Activated T-helper 1 cell treated with anti-CD3 and anti-CD28 coated beads, Interleukin-12 subunit alpha, Interleukin-12 subunit beta, Interleukin-2, Interleukin-4 antibody, amounts not matched to agents 30 ng/mL and 10 ng/mL and 1 ng/mL, durations not matched to agents 14 hours and 24 hours and 36 hours (primary cell): Measurements from ENCODE around the gene AGPAT1. TPM values are rescaled to one million over a fixed set of nuclear protein-coding genes. Genes with fewer than 3 reads are reported as not detected.

Experiments used
- DNase-seq: peaks from one replicate; pipeline ENCODE4 v3.0.0; 2021; ENCODE audit warnings: low spot score
- H3K27ac Mint-ChIP-seq: one replicate; pipeline ENCODE4 v1.8.0; 2021; ENCODE audit warnings: mild to moderate bottlenecking, mixed read lengths
- H3K27me3 Mint-ChIP-seq: one replicate; pipeline ENCODE4 v1.8.0; 2022; ENCODE audit warnings: mild to moderate bottlenecking, moderate library complexity, mixed read lengths; ENCODE audit not compliant: insufficient read depth
- H3K36me3 Mint-ChIP-seq: one replicate; pipeline ENCODE4 v1.8.0; 2021; ENCODE audit warnings: low read depth, mixed read lengths
- H3K4me1 Mint-ChIP-seq: one replicate; pipeline ENCODE4 v1.8.0; 2021; ENCODE audit warnings: low read depth, mixed read lengths
- H3K4me3 Mint-ChIP-seq: one replicate; pipeline ENCODE4 v1.8.0; 2021; ENCODE audit warnings: mild to moderate bottlenecking, moderate library complexity, mixed read lengths
- H3K9me3 Mint-ChIP-seq: one replicate; pipeline ENCODE4 v1.8.0; 2021; ENCODE audit warnings: mixed read lengths
- intact Hi-C: fragments of 100-400 bp; cut with micrococcal nuclease; formaldehyde crosslinking; loops from one replicate; pipeline ENCODE4 v1.15.1; 2024
- total RNA-seq: library from RNA; stranded (reverse); gene quantifications from 2 replicates; pipeline ENCODE4 v1.2.3, GENCODE V29; 2022

AGPAT1 gene
- total RNA-seq, 1 donor from 2014 or later = 35.6 TPM

- no peak for DNase-seq
- H3K9me3 Mint-ChIP-seq = no peaks in the 10 kb centered on the region
- H3K4me3 Mint-ChIP-seq = peak overlapping the region; percentile 95
- intact Hi-C loops = loop anchor here (1.0 to 10.0 kb wide), 11 partner anchors 12 to 1851 kb away; partner anchors contain the start of genes CUTA, EHMT2, FKBPL and NELFE
- H3K4me1 Mint-ChIP-seq = peaks cover 55% of the 10 kb centered on the region
- H3K27ac Mint-ChIP-seq = peak overlapping the region; percentile 94
- peaks cover 27% of the 10 kb centered on the region for H3K36me3 Mint-ChIP-seq
- H3K27me3 Mint-ChIP-seq = no peaks in the 10 kb centered on the region
Observed at GRCh38 chr6:32178547-32179440, 2.9 kb upstream of the AGPAT1 start.

DNA sequence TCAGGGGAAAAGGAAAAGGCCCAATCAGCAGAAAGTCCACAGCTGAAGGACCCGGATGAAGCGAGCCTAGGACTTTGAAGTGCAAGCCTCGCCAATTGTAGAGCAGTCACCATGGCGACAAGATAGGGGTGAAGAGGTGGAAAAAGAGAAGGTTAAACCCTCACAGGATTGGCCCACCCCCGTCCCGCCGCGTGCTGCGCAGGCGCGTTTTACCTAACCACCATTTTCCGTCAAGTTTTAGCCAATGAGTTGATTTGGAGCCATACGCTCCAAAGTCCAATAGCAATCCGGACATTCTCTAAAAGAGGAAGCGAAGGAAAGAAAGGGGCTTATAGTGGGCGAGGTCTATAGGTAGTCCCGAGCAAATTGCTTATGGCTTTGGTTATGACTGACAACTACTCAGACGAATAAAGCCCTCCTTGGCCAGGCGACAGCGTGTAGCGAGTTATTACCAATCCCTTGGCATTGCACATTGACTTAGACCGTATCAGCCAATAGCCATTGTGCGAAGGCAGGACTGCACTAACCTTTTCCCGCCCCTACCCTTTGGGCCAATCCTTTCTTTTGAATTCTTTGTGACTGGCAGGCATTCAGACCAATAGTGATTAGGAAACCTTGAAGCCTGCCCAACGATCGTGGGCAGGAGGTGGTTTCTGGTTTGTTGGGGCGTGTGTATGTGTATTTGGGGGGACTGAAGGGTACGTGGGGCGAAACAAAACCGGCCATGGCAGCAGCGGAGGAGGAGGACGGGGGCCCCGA is 2.1 kb upstream of the AGPAT1 start, which contains the start of gene RNF5:
TSS of gene RNF5 (plus strand) at position 618 of the 759 bp plus-strand sequence. CDS start at position 725, 107 bp downstream.
- intact Hi-C loops = loop anchor here (1.0 to 10.0 kb wide), 16 partner anchors 12 to 1851 kb away; partner anchors contain the start of genes BRD2, CUTA, EHMT2 and FKBPL
- H3K27me3 Mint-ChIP-seq = no peaks in the 10 kb centered on the region
- peak within 1 kb of the TSS; percentile 94 for H3K27ac Mint-ChIP-seq
- peak within 1 kb of the TSS; percentile 95 for H3K4me3 Mint-ChIP-seq
- peaks cover 27% of the 10 kb centered on the region for H3K36me3 Mint-ChIP-seq
- peak; percentile 91 for DNase-seq
- peaks cover 60% of the 10 kb centered on the region for H3K4me1 Mint-ChIP-seq
- H3K9me3 Mint-ChIP-seq = no peaks in the 10 kb centered on the region

- H3K27me3 Mint-ChIP-seq = no peaks in the 10 kb centered on the region
- DNase-seq = peak; percentile 29
- intact Hi-C loops = loop anchor here (1.0 to 10.0 kb wide), 10 partner anchors 29 to 1850 kb away; partner anchors contain the start of genes BRD2, CUTA, EHMT2 and GPANK1
- H3K27ac Mint-ChIP-seq = peak overlapping the region; percentile 94
- H3K9me3 Mint-ChIP-seq = no peaks in the 10 kb centered on the region
- H3K4me1 Mint-ChIP-seq = peaks cover 61% of the 10 kb centered on the region
- H3K36me3 Mint-ChIP-seq = peaks cover 23% of the 10 kb centered on the region
- peak overlapping the region; percentile 95 for H3K4me3 Mint-ChIP-seq
Observed at GRCh38 chr6:32177183-32177787, 1.4 kb upstream of the AGPAT1 start.

DNA sequence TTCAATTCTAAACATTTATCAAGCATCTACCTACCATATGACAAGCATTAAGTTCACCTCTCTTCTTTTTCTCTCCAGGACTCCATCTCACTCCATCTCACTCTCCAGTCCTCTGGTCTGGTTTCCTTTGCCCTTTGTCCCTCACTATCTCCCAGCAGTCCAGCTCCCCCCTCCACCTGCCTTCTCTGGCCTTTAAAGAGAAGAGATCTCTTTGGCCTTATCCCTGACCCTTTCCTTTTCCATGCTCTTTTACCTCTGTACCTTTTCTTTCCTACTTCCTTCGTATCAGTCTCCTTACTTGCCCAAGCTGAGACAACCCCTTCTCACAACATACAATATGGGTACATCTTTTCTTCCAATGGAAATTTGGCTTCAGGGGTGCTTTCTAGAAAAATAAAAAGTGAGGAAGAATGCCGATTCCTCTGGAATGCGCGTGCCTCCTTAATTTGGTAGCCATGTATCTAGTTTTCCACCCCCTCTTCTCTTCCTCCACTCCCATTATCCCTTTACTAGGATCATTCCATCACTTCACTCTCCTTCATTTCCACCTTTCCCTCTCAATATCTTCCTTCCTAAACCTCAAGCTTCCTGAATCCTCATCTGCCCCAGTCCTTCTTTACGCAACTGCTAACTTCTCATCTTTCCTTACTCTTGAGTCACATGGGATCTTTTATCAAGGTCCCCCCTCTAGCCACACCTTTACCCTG is 745 bp upstream of the AGPAT1 start:
- H3K9me3 Mint-ChIP-seq = no peaks in the 10 kb centered on the region
- no peaks in the 10 kb centered on the region for H3K27me3 Mint-ChIP-seq
- no peak for DNase-seq
- peaks cover 23% of the 10 kb centered on the region for H3K36me3 Mint-ChIP-seq
- intact Hi-C loops = loop anchor here (1.0 to 10.0 kb wide), 11 partner anchors 22 to 1849 kb away; partner anchors contain the start of genes BRD2, CUTA, EHMT2 and GPANK1
- H3K4me1 Mint-ChIP-seq = peaks cover 61% of the 10 kb centered on the region
- H3K27ac Mint-ChIP-seq = peak overlapping the region; percentile 94
- H3K4me3 Mint-ChIP-seq = peak overlapping the region; percentile 95

GRCh38 chr6:32175322-32175710 is 568 bp downstream of the AGPAT1 start:
- intact Hi-C loops = loop anchor here (5.0 to 10.0 kb wide), 5 partner anchors 218 to 1848 kb away; partner anchors contain the start of genes CUTA, EHMT2, NELFE and PHF1
- H3K36me3 Mint-ChIP-seq = peaks cover 13% of the 10 kb centered on the region
- no peak for DNase-seq
- peak overlapping the region; percentile 79 for H3K27ac Mint-ChIP-seq
- no peaks in the 10 kb centered on the region for H3K27me3 Mint-ChIP-seq
- H3K9me3 Mint-ChIP-seq = no peaks in the 10 kb centered on the region
- peak overlapping the region; percentile 95 for H3K4me3 Mint-ChIP-seq
- H3K4me1 Mint-ChIP-seq = peaks cover 54% of the 10 kb centered on the region

DNA sequence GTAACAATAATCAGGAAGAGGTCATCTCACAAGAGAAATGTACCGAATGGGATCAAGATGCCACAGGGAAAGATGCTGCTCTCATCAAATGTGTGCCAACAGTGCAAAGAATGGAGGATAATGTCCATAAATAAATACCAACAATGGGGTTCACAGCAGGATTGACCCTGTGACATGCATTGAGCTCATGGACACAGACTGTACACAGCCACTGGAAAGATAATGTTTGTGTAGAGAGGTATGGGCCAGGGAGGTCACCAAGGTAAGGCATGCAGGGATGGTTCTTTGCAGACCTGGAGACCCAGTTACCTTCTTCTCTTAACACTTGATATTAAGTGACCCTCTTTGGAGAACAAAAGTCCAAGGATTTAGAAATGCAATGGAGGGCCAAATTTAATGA is 1.5 kb downstream of the AGPAT1 start:
- Mint-ChIP-seq H3K4me3 (peak overlapping the region; percentile 95), H3K27ac (no peak overlapping the region), H3K4me1 (peaks cover 50% of the 10 kb centered on the region), H3K9me3 (no peaks in the 10 kb centered on the region), H3K27me3 (no peaks in the 10 kb centered on the region), H3K36me3 (peaks cover 19% of the 10 kb centered on the region)
- no peak for DNase-seq
- intact Hi-C loops = loop anchor here (10.0 kb wide), 1 partner anchor 1240 kb away; the partner anchor contains the start of genes CUTA and PHF1

- H3K9me3 Mint-ChIP-seq = no peaks in the 10 kb centered on the region
- peaks cover 40% of the 10 kb centered on the region for H3K4me1 Mint-ChIP-seq
- intact Hi-C loops = loop anchor here (10.0 kb wide), 1 partner anchor 1242 kb away; the partner anchor contains the start of genes CUTA and PHF1
- peaks cover 14% of the 10 kb centered on the region for H3K36me3 Mint-ChIP-seq
- H3K27me3 Mint-ChIP-seq = no peaks in the 10 kb centered on the region
- H3K4me3 Mint-ChIP-seq = peak overlapping the region; percentile 2
- H3K27ac Mint-ChIP-seq = peak overlapping the region; percentile 25
- no peak for DNase-seq
Observed at GRCh38 chr6:32173051-32173727, 2.7 kb downstream of the AGPAT1 start.

GRCh38 chr6:32171234-32171633 is 4.7 kb downstream of the AGPAT1 start:
- H3K36me3 Mint-ChIP-seq = peaks cover 17% of the 10 kb centered on the region

DNA sequence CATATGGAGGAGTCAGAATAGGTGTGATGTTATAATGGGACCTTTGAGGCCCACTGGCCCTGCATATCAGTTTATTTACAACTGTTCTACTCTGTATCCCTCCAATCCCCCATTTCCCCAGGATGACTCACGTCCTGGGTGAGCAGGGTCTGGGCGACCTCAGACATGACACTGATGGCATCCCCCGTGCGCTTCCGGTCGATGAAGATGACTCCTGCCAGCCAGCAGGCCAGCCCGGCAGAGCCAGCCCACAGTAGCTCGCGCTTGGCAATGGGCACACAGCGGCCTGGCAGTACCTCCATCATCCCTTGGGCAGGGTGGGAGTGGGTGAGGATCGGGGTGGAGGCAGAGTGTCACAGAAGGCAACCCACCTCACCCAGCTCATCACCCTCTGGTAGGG is 5.6 kb downstream of the AGPAT1 start:
- Mint-ChIP-seq H3K9me3 (no peaks in the 10 kb centered on the region), H3K36me3 (peaks cover 17% of the 10 kb centered on the region), H3K27ac (no peak overlapping the region), H3K27me3 (no peaks in the 10 kb centered on the region), H3K4me3 (no peak overlapping the region), H3K4me1 (peaks cover 21% of the 10 kb centered on the region)
- intact Hi-C loops = loop anchor here (10.0 kb wide), 1 partner anchor 1245 kb away; the partner anchor contains the start of genes CUTA and PHF1
- no peak for DNase-seq

More at GRCh38 chr6:32171234-32171633, 4.7 kb downstream of the AGPAT1 start:
- DNase-seq = no peak
- no peaks in the 10 kb centered on the region for H3K27me3 Mint-ChIP-seq
- H3K27ac Mint-ChIP-seq = no peak overlapping the region
- no peak overlapping the region for H3K4me3 Mint-ChIP-seq
- no peaks in the 10 kb centered on the region for H3K9me3 Mint-ChIP-seq
- peaks cover 25% of the 10 kb centered on the region for H3K4me1 Mint-ChIP-seq
- intact Hi-C loops = loop anchor here (10.0 kb wide), 1 partner anchor 1244 kb away; the partner anchor contains the start of genes CUTA and PHF1

- no peak overlapping the region for H3K4me3 Mint-ChIP-seq
- intact Hi-C loops = no loop called here
- H3K4me1 Mint-ChIP-seq = peaks cover 17% of the 10 kb centered on the region
- no peak overlapping the region for H3K27ac Mint-ChIP-seq
- no peaks in the 10 kb centered on the region for H3K9me3 Mint-ChIP-seq
- H3K27me3 Mint-ChIP-seq = no peaks in the 10 kb centered on the region
- DNase-seq = no peak
- peaks cover 17% of the 10 kb centered on the region for H3K36me3 Mint-ChIP-seq
Observed at GRCh38 chr6:32168807-32169591, 6.9 kb downstream of the AGPAT1 start.

DNA sequence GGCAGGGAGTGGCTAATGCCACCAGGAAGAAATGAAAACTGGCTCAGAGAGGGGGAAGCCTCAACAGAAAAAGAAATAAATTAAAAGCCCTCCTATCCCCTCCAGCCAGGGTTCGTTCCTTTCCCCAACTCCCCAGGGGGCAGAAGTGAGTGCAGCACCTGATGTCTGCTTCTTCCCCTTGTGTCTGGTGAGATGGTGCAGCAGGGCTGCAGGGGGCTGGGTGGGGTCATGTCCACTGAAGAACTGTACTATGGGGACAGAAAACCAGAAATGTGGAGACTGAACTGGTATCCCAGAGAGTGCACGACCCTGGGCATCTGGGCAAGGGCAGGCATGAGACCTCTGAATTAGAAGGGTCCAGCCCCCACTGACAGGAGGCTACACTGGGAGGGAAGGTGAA is 7.5 kb downstream of the AGPAT1 start:
- H3K27ac Mint-ChIP-seq = no peak overlapping the region
- intact Hi-C loops = no loop called here
- H3K4me3 Mint-ChIP-seq = no peak overlapping the region

More for the DNA sequence above, 7.5 kb downstream of the AGPAT1 start:
- H3K27me3 Mint-ChIP-seq = no peaks in the 10 kb centered on the region
- DNase-seq = no peak
- peaks cover 10% of the 10 kb centered on the region for H3K4me1 Mint-ChIP-seq
- no peaks in the 10 kb centered on the region for H3K9me3 Mint-ChIP-seq
- H3K36me3 Mint-ChIP-seq = peaks cover 17% of the 10 kb centered on the region
